Panc1 (cell line): ENCODE results near the gene UBE2J1. TPM values are rescaled to one million over a fixed set of nuclear protein-coding genes. Genes with fewer than 3 reads are reported as not detected.

Experiments
- ATAC-seq: fragments of 200-7000 bp; cut with Tn5 transposase; 2 replicates; pipeline ENCODE4 v1.9.1; 2020; ENCODE audit warnings: mild to moderate bottlenecking, moderate library complexity
- BruUV-seq: library from RNA; stranded (reverse); fragments of 400-500 nt; replicated peaks from 2 replicates; lab custom pipeline; 2021; lab: Mats Ljungman, UMichigan
- CTCF ChIA-PET: fragments of 300-600 bp; sonication (Branson Sonifier 250); formaldehyde crosslinking; loops from one replicate; lab custom pipeline; 2022; ENCODE audit warnings: antibody characterized with exemption; lab: Charles Lee
- POLR2A ChIA-PET: fragments of 300-600 bp; sonication (Branson Sonifier 250); formaldehyde crosslinking; loops from one replicate; lab custom pipeline; 2022; ENCODE audit warnings: antibody characterized with exemption; lab: Charles Lee
- DNase-seq: peaks from one replicate; pipeline ENCODE4 v3.0.0-alpha.2; 2010; ENCODE audit warnings: low read depth, low spot score
- H3K27ac ChIP-seq: 2 replicates; pipeline ENCODE4 v1.5.1; 2011; ENCODE audit warnings: mild to moderate bottlenecking, low read length, inconsistent platforms
- H3K27me3 ChIP-seq: fragments of 200-500 bp; sonication (Bioruptor generic); 2 replicates; pipeline ENCODE4 v1.6.0; 2014; ENCODE audit warnings: low read length, inconsistent platforms; ENCODE audit not compliant: control insufficient read depth, insufficient read depth
- H3K36me3 ChIP-seq: fragments of 200-500 bp; sonication (Bioruptor generic); 2 replicates; pipeline ENCODE4 v1.5.1; 2014; ENCODE audit warnings: inconsistent platforms, mild to moderate bottlenecking, low read length, moderate library complexity; ENCODE audit not compliant: control insufficient read depth, insufficient read depth
- H3K4me1 ChIP-seq: 2 replicates; pipeline ENCODE4 v1.5.1; 2011; ENCODE audit warnings: inconsistent platforms, mild to moderate bottlenecking, low read length, moderate library complexity; ENCODE audit not compliant: control insufficient read depth, insufficient read depth
- H3K4me3 ChIP-seq, 2 experiments: 2 replicates each; pipeline ENCODE4 v1.5.1; 2011 to 2012; ENCODE audit warnings: low read depth in 2 of 2, low read length in 2 of 2, mild to moderate bottlenecking in 2 of 2, inconsistent platforms in 1 of 2, moderate library complexity in 1 of 2
- H3K9me3 ChIP-seq: fragments of 200-500 bp; sonication (Bioruptor generic); 2 replicates; pipeline ENCODE4 v1.5.1; 2014; ENCODE audit warnings: low read depth, mild to moderate bottlenecking, inconsistent platforms, low read length, moderate library complexity; ENCODE audit not compliant: control insufficient read depth, insufficient read depth
- POLR2AphosphoS5 ChIP-seq: IDR thresholded peaks from 2 replicates; pipeline ENCODE4 v1.6.1; 2012; ENCODE audit warnings: mild to moderate bottlenecking, low read depth, low read length, moderate library complexity
- SIN3A ChIP-seq: IDR thresholded peaks from 2 replicates; pipeline ENCODE4 v1.6.1; 2012; ENCODE audit warnings: low read depth, mild to moderate bottlenecking, low read length, moderate library complexity, borderline replicate concordance; ENCODE audit not compliant: insufficient read depth
- TCF7L2 ChIP-seq: IDR thresholded peaks from 2 replicates; pipeline ENCODE4 v1.6.1; 2011; ENCODE audit warnings: mild to moderate bottlenecking, low read depth, low read length, inconsistent platforms
- in situ Hi-C: cut with HindIII; loops from 2 replicates; pipeline ENCODE4 v1.10.0; 2016; ENCODE audit warnings: low sequenced_read_pairs, low pct_unique_long_range_greater_than_20kb
- intact Hi-C: fragments of 100-400 bp; cut with micrococcal nuclease; formaldehyde crosslinking; loops from one replicate; pipeline ENCODE4 v1.10.0; 2022; ENCODE audit not compliant: unreplicated experiment
- total RNA-seq: library from RNA; stranded (reverse); gene quantifications from one replicate; pipeline ENCODE4 v1.2.1, GENCODE V29; 2021; ENCODE audit not compliant: unreplicated experiment
- TF ChIP-seq, protein P1 (sequence below): fragments of 450-650 bp; IDR thresholded peaks from 2 replicates; pipeline ENCODE4 v1.5.1; 2017; ENCODE audit warnings: mild to moderate bottlenecking
- TF ChIP-seq, protein P2 (sequence below), 2 experiments: IDR thresholded peaks; 2 replicates each; pipeline ENCODE4 v1.6.1; 2011 to 2012; ENCODE audit warnings: low read depth in 2 of 2, control low read depth in 1 of 2, low read length in 1 of 2, mild to moderate bottlenecking in 1 of 2, moderate library complexity in 1 of 2; ENCODE audit not compliant: insufficient read depth in 1 of 2

UBE2J1 gene
- total RNA-seq, 1 experiment from 2014 or later, result 30.5 TPM

DNA sequence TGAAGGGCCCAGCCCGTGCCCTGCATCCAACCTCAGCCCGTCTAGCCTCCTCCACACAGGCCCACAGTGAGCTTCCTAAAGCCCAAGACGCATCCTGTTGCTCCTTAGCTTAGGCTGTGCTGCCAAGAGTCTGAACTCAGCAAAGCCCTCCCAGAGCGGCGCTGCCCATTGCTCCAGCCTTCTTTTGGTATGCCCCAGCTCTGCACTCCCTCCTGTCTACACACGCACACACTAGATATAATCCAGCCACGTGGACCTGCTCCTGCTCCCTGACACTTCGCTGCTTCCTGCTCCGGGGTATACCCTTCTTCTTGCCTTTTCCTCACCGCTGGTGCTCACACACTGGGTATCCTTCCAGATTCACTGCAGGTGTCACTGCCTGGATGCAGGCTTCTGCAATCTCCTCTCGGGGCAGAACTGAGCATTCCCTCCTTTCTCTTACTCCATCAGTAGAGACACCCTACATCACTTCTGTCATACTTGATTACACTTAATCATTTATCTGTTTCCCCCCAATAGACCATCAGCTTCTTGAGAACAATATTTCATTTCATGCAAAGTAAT is 61.2 kb downstream of the UBE2J1 start:
- no peaks in the 10 kb centered on the region for H3K36me3 ChIP-seq
- H3K27me3 ChIP-seq, result no peaks in the 10 kb centered on the region
- intact Hi-C loops, result no loop called here
- no peaks in the 10 kb centered on the region for H3K9me3 ChIP-seq
- no TSS peak for BruUV-seq
- no peak overlapping the region for H3K27ac ChIP-seq
- DNase-seq (no peak), ATAC-seq (no peak)
- ChIA-PET POLR2A (no interaction called here), CTCF (no interaction called here)
- no peak overlapping the region for H3K4me3 ChIP-seq
- in situ Hi-C loops, result no loop called here
- no peaks in the 10 kb centered on the region; the same call in 1 of the 2 replicates for H3K4me1 ChIP-seq
- TF ChIP-seq, protein P1, sequence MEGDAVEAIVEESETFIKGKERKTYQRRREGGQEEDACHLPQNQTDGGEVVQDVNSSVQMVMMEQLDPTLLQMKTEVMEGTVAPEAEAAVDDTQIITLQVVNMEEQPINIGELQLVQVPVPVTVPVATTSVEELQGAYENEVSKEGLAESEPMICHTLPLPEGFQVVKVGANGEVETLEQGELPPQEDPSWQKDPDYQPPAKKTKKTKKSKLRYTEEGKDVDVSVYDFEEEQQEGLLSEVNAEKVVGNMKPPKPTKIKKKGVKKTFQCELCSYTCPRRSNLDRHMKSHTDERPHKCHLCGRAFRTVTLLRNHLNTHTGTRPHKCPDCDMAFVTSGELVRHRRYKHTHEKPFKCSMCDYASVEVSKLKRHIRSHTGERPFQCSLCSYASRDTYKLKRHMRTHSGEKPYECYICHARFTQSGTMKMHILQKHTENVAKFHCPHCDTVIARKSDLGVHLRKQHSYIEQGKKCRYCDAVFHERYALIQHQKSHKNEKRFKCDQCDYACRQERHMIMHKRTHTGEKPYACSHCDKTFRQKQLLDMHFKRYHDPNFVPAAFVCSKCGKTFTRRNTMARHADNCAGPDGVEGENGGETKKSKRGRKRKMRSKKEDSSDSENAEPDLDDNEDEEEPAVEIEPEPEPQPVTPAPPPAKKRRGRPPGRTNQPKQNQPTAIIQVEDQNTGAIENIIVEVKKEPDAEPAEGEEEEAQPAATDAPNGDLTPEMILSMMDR, result no peak
- TF ChIP-seq, protein P2, sequence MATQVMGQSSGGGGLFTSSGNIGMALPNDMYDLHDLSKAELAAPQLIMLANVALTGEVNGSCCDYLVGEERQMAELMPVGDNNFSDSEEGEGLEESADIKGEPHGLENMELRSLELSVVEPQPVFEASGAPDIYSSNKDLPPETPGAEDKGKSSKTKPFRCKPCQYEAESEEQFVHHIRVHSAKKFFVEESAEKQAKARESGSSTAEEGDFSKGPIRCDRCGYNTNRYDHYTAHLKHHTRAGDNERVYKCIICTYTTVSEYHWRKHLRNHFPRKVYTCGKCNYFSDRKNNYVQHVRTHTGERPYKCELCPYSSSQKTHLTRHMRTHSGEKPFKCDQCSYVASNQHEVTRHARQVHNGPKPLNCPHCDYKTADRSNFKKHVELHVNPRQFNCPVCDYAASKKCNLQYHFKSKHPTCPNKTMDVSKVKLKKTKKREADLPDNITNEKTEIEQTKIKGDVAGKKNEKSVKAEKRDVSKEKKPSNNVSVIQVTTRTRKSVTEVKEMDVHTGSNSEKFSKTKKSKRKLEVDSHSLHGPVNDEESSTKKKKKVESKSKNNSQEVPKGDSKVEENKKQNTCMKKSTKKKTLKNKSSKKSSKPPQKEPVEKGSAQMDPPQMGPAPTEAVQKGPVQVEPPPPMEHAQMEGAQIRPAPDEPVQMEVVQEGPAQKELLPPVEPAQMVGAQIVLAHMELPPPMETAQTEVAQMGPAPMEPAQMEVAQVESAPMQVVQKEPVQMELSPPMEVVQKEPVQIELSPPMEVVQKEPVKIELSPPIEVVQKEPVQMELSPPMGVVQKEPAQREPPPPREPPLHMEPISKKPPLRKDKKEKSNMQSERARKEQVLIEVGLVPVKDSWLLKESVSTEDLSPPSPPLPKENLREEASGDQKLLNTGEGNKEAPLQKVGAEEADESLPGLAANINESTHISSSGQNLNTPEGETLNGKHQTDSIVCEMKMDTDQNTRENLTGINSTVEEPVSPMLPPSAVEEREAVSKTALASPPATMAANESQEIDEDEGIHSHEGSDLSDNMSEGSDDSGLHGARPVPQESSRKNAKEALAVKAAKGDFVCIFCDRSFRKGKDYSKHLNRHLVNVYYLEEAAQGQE (IDR thresholded peaks at IDR 0.05; ENCODE audit: insufficient read depth in 1 of 2, low read depth in 2 of 2, low read length in 1 of 2), result no peak
- TF ChIP-seq POLR2AphosphoS5, result no peak
- no peak for TF ChIP-seq TCF7L2
- no peak for TF ChIP-seq SIN3A

DNA sequence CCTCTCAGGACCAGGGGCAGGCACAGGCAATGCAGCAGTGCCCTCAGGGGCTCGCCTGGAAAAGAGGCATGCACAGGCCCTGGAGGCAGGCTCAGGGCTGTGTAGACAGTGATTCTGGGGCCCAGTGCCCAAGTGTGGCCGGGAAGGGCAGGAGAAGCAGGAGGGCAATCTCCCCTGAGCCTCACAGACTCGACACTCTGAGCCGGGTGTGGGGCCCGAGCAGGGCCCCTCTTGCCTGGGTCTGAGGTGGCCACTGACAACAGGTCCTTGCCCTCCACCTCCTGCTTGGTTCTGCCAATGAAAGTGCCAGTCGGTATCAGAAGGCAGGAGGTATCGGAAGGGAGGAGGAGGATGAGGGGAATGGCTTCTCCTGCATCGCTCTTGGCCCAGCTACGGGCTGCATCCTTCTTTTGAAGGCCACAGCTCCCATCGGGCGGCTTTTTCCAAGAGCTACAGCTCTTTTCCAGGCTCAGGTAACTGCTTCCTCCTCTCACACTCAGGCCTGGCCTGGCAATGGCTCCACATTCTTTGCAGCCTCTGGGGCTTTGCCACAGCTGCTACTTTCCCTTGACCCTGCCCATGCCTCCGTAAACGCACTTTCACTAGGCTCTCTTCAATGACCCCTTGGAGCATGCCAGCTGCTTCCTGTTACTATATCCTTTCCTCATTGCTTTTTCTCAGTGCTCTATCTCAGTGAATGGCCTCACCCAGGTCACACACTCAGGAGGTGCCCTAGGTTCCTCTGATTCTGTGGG is 61.9 kb downstream of the UBE2J1 start:
- Histone ChIP-seq H3K4me3 (no peak overlapping the region), H3K4me1 (no peaks in the 10 kb centered on the region), H3K27me3 (no peaks in the 10 kb centered on the region), H3K36me3 (no peaks in the 10 kb centered on the region), H3K9me3 (no peaks in the 10 kb centered on the region), H3K27ac (no peak overlapping the region)
- TF ChIP-seq SIN3A, result no peak
- CTCF ChIA-PET, result no interaction called here
- DNase-seq (no peak), ATAC-seq (no peak)
- in situ Hi-C loops, result no loop called here
- POLR2A ChIA-PET, result interaction anchor here (0.6 kb wide), 1 partner anchor 31 kb away, joined by 9 read pairs; no protein-coding TSS in a partner anchor
- intact Hi-C loops, result no loop called here
- BruUV-seq, result no TSS peak

DNA sequence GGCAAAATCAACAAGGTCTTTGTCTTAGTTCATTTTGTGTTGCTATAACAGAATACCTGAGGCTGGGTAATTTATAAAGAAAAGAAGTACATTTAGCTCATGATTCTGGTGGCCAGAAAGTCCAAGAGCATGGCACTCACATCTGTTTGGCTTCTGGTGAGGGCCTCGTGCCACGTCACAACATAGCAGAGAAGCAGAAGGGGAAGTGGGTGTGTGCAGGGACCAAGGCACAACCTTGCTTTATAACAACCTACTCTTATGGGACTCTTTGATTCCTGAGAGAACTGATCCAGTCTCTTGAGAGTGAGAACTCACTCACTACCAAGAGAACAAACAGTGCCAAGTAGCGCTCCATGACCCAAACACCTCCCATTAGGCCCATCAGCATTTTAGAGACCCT is 62.8 kb downstream of the UBE2J1 start:
- H3K27ac ChIP-seq, result no peak overlapping the region
- DNase-seq (no peak), ATAC-seq (no peak)
- TF ChIP-seq POLR2AphosphoS5 (no peak), TCF7L2 (no peak), SIN3A (no peak)
- TF ChIP-seq, protein P1, result no peak
- TF ChIP-seq, protein P2 (IDR thresholded peaks at IDR 0.05; ENCODE audit: insufficient read depth in 1 of 2, low read depth in 2 of 2, low read length in 1 of 2), result no peak
- H3K36me3 ChIP-seq, result no peaks in the 10 kb centered on the region
- H3K9me3 ChIP-seq, result no peaks in the 10 kb centered on the region
- BruUV-seq, result no TSS peak
- no peaks in the 10 kb centered on the region for H3K27me3 ChIP-seq
- in situ Hi-C loops, result no loop called here
- no peaks in the 10 kb centered on the region for H3K4me1 ChIP-seq
- intact Hi-C loops, result no loop called here
- CTCF ChIA-PET, result no interaction called here
- no peak overlapping the region for H3K4me3 ChIP-seq
- POLR2A ChIA-PET, result no interaction called here
